ENCODE measurements around the gene FBXO42.

DNA sequence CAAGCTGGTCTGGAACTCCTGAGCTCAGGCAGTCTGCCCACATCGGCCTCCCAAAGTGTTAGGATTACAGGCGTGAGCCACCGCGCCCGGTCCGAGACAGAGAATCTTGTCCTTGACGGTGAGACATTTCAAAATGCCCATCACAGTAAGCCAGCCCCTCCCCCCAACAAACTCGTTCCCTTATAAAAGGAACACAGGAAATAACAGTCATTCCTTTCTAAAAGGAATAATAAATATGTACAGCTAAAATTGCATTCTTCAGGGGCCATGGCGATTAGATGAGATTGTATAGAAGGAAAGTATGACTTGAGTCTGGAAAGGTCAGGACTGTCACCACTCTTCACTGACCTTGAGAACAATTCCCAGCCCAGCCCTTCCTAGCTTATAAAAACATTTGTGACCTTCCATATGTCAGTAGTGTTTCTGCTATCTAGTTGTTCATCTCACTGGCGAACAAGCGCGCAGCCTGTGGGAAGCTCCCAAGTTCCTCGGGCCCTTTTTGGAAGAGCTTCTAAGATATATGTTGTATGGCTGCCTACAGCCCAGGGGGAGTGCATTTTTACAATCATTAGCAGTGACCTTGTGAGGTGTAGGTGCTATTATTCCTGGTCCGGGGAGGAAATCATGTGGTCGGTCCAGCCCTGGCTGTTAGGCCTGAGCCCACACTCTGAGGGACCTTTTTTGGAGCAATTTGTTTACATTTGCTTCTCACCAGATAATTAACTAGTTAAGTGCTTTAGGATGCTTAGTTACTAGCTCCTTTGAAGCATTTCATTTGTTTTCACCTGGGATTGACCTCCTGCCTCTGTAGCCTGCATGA, 23.5 kb upstream of the FBXO42 start:
- TF ChIP-seq ATAD3A (CRISPR knock-in tag; IDR thresholded peaks at IDR 0.05) (no peak), CHD2 (IDR thresholded peaks at IDR 0.05; ENCODE audit: low read depth, low read length) (no peak), TAF1 (CRISPR knock-in tag; IDR thresholded peaks at IDR 0.05) (no peak), ATF7-NPFF (CRISPR knock-in tag; IDR thresholded peaks at IDR 0.05; ENCODE audit: low read depth) (no peak), STAT5B (CRISPR knock-in tag; IDR thresholded peaks at IDR 0.05) (no peak)
- TF ChIP-seq, protein P1, sequence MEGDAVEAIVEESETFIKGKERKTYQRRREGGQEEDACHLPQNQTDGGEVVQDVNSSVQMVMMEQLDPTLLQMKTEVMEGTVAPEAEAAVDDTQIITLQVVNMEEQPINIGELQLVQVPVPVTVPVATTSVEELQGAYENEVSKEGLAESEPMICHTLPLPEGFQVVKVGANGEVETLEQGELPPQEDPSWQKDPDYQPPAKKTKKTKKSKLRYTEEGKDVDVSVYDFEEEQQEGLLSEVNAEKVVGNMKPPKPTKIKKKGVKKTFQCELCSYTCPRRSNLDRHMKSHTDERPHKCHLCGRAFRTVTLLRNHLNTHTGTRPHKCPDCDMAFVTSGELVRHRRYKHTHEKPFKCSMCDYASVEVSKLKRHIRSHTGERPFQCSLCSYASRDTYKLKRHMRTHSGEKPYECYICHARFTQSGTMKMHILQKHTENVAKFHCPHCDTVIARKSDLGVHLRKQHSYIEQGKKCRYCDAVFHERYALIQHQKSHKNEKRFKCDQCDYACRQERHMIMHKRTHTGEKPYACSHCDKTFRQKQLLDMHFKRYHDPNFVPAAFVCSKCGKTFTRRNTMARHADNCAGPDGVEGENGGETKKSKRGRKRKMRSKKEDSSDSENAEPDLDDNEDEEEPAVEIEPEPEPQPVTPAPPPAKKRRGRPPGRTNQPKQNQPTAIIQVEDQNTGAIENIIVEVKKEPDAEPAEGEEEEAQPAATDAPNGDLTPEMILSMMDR (CRISPR knock-in tag; IDR thresholded peaks at IDR 0.05) = no peak
- TF ChIP-seq, protein P2, sequence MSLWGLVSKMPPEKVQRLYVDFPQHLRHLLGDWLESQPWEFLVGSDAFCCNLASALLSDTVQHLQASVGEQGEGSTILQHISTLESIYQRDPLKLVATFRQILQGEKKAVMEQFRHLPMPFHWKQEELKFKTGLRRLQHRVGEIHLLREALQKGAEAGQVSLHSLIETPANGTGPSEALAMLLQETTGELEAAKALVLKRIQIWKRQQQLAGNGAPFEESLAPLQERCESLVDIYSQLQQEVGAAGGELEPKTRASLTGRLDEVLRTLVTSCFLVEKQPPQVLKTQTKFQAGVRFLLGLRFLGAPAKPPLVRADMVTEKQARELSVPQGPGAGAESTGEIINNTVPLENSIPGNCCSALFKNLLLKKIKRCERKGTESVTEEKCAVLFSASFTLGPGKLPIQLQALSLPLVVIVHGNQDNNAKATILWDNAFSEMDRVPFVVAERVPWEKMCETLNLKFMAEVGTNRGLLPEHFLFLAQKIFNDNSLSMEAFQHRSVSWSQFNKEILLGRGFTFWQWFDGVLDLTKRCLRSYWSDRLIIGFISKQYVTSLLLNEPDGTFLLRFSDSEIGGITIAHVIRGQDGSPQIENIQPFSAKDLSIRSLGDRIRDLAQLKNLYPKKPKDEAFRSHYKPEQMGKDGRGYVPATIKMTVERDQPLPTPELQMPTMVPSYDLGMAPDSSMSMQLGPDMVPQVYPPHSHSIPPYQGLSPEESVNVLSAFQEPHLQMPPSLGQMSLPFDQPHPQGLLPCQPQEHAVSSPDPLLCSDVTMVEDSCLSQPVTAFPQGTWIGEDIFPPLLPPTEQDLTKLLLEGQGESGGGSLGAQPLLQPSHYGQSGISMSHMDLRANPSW (CRISPR knock-in tag; IDR thresholded peaks at IDR 0.05; ENCODE audit: borderline replicate concordance) = no peak
- TF ChIP-seq, protein P3, sequence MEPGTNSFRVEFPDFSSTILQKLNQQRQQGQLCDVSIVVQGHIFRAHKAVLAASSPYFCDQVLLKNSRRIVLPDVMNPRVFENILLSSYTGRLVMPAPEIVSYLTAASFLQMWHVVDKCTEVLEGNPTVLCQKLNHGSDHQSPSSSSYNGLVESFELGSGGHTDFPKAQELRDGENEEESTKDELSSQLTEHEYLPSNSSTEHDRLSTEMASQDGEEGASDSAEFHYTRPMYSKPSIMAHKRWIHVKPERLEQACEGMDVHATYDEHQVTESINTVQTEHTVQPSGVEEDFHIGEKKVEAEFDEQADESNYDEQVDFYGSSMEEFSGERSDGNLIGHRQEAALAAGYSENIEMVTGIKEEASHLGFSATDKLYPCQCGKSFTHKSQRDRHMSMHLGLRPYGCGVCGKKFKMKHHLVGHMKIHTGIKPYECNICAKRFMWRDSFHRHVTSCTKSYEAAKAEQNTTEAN (CRISPR knock-in tag; conservative IDR thresholded peaks at IDR 0.05) = no peak
